SKM-1 (cell line): ENCODE measurements around the gene CNTFR.
A peak's percentile ranks its signal among the peaks of the same experiment; 100 is the strongest.

ENCODE experiments used
- DNase-seq: peaks from one replicate; lab custom pipeline; 2025; ENCODE audit not compliant: unreplicated experiment; lab: John Stamatoyannopoulos, UW

Gene CNTFR

DNA sequence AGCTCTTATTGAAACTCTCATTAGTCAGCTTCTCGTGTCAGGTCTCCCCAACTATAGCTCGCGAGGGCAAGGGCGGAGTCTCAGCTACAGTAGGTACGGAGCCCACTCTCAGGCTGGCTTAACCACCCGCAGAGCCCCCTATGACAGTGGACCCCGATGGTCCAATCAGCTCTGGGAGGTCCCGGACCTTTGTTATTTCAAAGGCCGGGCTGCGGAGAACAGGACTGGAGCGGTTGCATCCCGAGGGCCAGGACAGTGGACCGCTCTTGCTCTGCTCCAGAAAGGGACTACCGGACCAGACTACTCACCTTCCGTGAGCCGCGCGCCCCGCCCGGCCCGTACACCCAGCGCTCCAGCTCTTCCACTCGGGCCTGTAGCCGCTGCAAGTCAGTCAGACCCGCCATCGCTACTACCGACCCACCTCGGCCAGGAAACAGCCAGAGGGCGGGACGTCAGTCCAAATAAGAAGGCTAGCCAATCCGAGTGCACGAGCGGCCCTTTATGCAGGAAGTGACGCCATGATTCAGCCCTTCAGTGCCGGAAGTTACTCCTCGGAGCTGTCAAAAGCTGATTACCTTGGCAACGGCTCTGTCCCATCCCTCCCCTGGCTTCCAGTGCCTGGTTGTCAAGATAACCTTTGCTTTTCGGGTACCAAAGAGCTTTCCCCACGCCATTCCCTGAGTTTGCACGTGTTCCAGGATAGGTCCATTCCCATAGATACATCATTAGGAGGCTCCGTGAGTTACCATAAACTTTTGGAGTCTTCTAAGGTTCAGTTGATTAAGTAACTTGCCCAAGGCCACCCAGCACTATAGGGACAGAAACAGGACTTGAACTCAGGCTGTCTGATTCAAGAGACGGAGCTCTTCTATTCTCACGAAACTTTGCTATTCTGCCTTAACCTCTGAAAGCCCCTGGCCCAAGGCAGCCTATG, 30.8 kb upstream of the CNTFR start, which contains the start of gene DCTN3:
TSS of gene DCTN3 (minus strand) at position 435 of the 934 bp plus-strand sequence. CDS start at position 404, 31 bp downstream.
- DNase-seq: peak; percentile 91

GRCh38 chr9:34615132-34615531, 25.6 kb upstream of the CNTFR start:
- DNase-seq: no peak

DNA sequence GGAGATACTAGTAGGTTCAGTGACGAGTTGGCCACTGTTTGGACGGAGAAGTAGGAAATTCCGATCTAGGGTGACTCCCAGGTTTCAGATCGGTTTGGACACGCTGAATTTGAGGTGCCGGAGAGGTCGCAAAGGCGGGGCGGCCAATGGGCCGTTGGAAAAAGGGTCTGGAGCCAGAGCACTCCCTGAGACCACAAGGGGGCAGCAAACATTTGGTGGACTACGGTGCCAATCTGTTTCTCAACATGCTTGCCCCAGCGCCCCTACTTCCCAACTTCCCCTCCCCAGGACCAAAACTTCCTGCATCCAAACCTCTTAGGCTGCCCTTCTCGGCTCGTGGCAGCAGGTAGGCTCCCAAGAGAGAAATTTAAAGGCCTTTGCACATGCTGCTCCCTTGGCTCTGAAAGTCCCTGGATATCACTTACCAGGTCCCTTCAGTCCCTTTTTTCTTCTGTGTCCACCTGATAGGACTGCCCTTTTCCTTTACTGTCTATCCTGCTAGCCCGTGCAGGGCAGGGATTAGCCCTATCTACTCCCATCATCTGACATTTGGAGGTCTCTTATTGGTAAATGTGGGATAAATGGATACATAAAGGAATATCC, 23.4 kb upstream of the CNTFR start:
- peak; percentile 56 for DNase-seq

- peak; percentile 25 for DNase-seq
Observed at GRCh38 chr9:34611811-34612787, 22.6 kb upstream of the CNTFR start, which contains the start of gene RPP25L. RPP25L (minus strand) TSS chr9:34612097; CDS start chr9:34611296, 801 bp downstream.

- no peak for DNase-seq
Observed at GRCh38 chr9:34611251-34611810, 21.8 kb upstream of the CNTFR start.

GRCh38 chr9:34610434-34611206, 21.1 kb upstream of the CNTFR start:
- no peak for DNase-seq

- DNase-seq: no peak
Observed at GRCh38 chr9:34607331-34607730, 17.8 kb upstream of the CNTFR start.

GRCh38 chr9:34606905-34607304, 17.4 kb upstream of the CNTFR start:
- no peak for DNase-seq

- DNase-seq: no peak
Observed at GRCh38 chr9:34606190-34606589, 16.7 kb upstream of the CNTFR start.

GRCh38 chr9:34603610-34604231, 14.2 kb upstream of the CNTFR start:
- DNase-seq: peak; percentile 43

- DNase-seq: no peak
Observed at GRCh38 chr9:34601937-34602573, 12.5 kb upstream of the CNTFR start.

GRCh38 chr9:34600908-34601307, 11.4 kb upstream of the CNTFR start:
- DNase-seq: no peak

- no peak for DNase-seq
Observed at GRCh38 chr9:34599546-34599945, 10.0 kb upstream of the CNTFR start.

DNA sequence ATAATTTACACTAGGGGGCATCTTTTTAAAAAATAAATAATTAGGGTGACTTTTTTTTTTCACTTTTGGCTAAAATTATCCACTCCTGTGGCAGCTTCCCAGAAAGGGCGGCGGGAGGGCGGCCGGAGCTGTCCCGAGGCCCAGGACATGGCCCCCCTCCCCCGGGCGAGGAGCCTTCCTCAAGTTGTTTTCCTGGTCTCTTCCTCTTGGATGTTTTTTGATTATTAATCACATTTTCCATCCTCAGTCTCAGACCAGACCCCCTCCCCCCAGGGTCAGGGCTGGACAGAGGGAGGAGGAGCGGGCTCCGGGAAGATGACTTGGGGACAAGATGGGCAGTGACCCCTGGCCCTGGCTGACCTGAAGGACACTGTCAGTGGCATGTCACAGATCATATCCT, 4.7 kb upstream of the CNTFR start:
- no peak for DNase-seq

- no peak for DNase-seq
Observed at GRCh38 chr9:34592895-34593601, 3.5 kb upstream of the CNTFR start.

DNA sequence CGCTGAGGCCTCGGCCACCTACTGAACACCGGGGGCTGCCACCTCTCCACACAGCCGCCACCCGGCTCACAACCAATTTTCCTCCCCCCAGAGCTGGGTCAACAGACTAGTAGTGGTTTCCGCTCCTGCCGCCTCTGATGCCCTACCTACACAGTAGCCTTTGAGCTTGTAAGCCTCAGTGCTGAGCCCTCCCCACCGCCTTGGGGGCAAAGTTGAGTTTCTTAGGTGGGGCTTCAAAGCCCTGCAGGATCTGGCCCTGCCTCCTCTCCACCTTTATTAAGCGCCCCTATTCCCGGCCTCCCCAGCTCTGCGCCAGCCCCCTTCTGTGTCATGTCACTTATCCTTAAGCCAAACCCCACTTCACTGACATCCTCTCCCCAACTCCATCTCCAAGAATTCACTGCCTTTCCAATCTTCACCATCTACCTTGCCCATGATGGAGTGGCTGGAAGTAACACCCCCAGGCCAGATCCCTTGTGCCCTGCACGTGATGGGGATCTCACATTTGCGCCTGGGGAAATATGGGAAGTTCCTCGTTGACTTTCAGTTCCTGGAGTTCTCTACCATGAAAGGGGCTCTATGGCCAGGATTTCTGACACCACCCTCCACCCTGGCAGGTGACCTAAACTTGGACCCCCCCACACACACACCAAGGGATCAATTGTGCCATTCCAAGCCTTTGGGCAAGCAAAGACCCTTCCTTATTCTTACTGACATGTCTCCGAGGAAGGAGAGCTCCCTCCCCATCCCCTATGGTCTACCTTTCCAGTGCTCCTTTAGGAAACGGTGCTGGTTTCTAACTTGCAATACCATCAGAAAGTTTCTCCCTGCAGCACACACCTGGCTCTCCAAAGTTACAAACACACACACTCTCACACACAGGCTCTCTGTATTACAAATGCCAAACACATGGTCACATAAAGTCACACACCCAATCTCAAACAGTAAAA, 2.7 kb upstream of the CNTFR start:
- no peak for DNase-seq

DNA sequence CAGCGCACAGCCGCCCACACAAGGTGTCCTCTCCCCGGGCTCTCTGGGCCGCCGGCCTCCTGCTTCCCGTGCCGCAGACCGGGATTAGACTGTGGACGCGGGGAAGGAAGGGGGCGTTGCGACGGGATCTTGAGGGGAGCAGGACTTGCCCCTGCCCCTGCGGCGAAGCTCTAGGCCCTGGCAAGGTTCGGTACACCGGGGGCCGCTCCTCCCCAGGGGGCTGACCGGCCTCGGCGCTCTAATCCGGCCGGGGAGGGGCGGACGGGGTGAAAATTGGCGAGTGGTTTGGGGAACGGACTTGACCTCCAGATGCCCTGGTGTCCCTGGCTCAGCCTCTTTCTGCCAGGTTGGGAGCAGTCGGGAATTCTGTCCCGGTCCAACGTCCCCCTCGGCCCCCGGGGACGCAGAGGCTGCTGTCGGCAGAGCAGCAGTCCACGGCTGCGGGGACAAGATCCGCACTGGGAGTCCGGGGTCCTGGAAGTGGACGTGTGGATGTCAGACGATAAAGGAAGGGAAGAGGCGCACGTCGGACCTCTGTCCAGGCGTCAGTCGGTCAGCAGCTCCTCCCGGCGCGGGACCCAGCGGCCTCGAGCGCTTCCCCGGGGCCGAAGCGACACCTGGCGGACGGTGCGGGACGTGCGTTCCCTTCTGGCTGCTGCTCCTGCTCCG, 1.9 kb upstream of the CNTFR start:
- no peak for DNase-seq
